ENCODE results near the gene FGF3. TPM values are rescaled to one million over a fixed set of nuclear protein-coding genes. Genes with fewer than 3 reads are reported as not detected.

FGF3 gene
- polyA plus RNA-seq, 1 experiment, result not detected

GRCh38 chr11:69797737-69798528, 21.3 kb downstream of the FGF3 start:
- Histone ChIP-seq H3K27me3 (ENCODE audit: control insufficient read depth, insufficient read depth, low read length) (peaks cover 4% of the 10 kb centered on the region), H3K27ac (ENCODE audit: low read depth, low read length) (no peak overlapping the region), H3K9me3 (ENCODE audit: control insufficient read depth, insufficient read depth, low read length) (peaks cover 4% of the 10 kb centered on the region), H3K4me3 (ENCODE audit: low read depth, low read length) (no peak overlapping the region)
- DNase-seq (ENCODE audit: low read depth, low spot score), result no peak
- no peak for TF ChIP-seq CTCF (IDR thresholded peaks at IDR 0.05; ENCODE audit: low read depth, low read length)
- POLR2A ChIA-PET, result no interaction called here
- CTCF ChIA-PET, result interaction anchor here (0.6 to 1.7 kb wide), 3 partner anchors 47 to 112 kb away, joined by 4 read pairs; no protein-coding TSS in a partner anchor

- peaks cover 4% of the 10 kb centered on the region for H3K9me3 ChIP-seq (ENCODE audit: control insufficient read depth, insufficient read depth, low read length)
- peaks cover 5% of the 10 kb centered on the region for H3K27me3 ChIP-seq (ENCODE audit: control insufficient read depth, insufficient read depth, low read length)
- H3K27ac ChIP-seq (ENCODE audit: low read depth, low read length), result no peak overlapping the region
- H3K4me3 ChIP-seq (ENCODE audit: low read depth, low read length), result no peak overlapping the region
- ChIA-PET POLR2A (no interaction called here), CTCF (interaction anchor here (0.7 to 1.7 kb wide), 2 partner anchors 46 to 93 kb away, joined by 4 read pairs; no protein-coding TSS in a partner anchor)
- DNase-seq (ENCODE audit: low read depth, low spot score), result no peak
- TF ChIP-seq CTCF (IDR thresholded peaks at IDR 0.05; ENCODE audit: low read depth, low read length), result no peak
These were observed 22.1 kb downstream of the FGF3 start for GRCh38 chr11:69797156-69797555.

- POLR2A ChIA-PET, result no interaction called here
- H3K4me3 ChIP-seq (ENCODE audit: low read depth, low read length), result no peak overlapping the region
- no peak for DNase-seq (ENCODE audit: low read depth, low spot score)
- peaks cover 4% of the 10 kb centered on the region for H3K9me3 ChIP-seq (ENCODE audit: control insufficient read depth, insufficient read depth, low read length)
- H3K27me3 ChIP-seq (ENCODE audit: control insufficient read depth, insufficient read depth, low read length), result peaks cover 14% of the 10 kb centered on the region
- no peak overlapping the region for H3K27ac ChIP-seq (ENCODE audit: low read depth, low read length)
- CTCF ChIA-PET, result no interaction called here
- no peak for TF ChIP-seq CTCF (IDR thresholded peaks at IDR 0.05; ENCODE audit: low read depth, low read length)
These were observed 23.2 kb downstream of the FGF3 start for GRCh38 chr11:69796063-69796462.

- no peak for TF ChIP-seq CTCF (IDR thresholded peaks at IDR 0.05; ENCODE audit: low read depth, low read length)
- H3K27ac ChIP-seq (ENCODE audit: low read depth, low read length), result no peak overlapping the region
- no peaks in the 10 kb centered on the region for H3K9me3 ChIP-seq (ENCODE audit: control insufficient read depth, insufficient read depth, low read length)
- H3K4me3 ChIP-seq (ENCODE audit: low read depth, low read length), result no peak overlapping the region
- no peak for DNase-seq (ENCODE audit: low read depth, low spot score)
- ChIA-PET CTCF (no interaction called here), POLR2A (interaction anchor here (0.6 kb wide), 1 partner anchor 1661 kb away, joined by 3 read pairs; the partner anchor contains the start of gene NADSYN1)
- H3K27me3 ChIP-seq (ENCODE audit: control insufficient read depth, insufficient read depth, low read length), result peaks cover 24% of the 10 kb centered on the region
These were observed 27.7 kb downstream of the FGF3 start for GRCh38 chr11:69791276-69792180.

Data from AG04450 (cell line).